GM13976 (cell line): ENCODE measurements around the gene VSIG8.

ENCODE experiments used
- DNase-seq: peaks from one replicate; pipeline ENCODE4 v3.0.0; 2012; ENCODE audit warnings: low spot score
- in situ Hi-C: fragments of 300-500 bp; cut with MboI; formaldehyde crosslinking; loops from one replicate; pipeline ENCODE4 v1.12.0; 2022; ENCODE audit warnings: low sequenced_read_pairs, mixed read lengths, inconsistent platforms; ENCODE audit not compliant: unreplicated experiment
- TF ChIP-seq, protein P1 (sequence below): IDR thresholded peaks from 2 replicates; pipeline ENCODE4 v1.5.1; 2012; ENCODE audit warnings: borderline replicate concordance, mild to moderate bottlenecking; ENCODE audit not compliant: insufficient read depth; ENCODE audit errors: extremely low read depth, missing control alignments, control extremely low read depth

Gene VSIG8

DNA sequence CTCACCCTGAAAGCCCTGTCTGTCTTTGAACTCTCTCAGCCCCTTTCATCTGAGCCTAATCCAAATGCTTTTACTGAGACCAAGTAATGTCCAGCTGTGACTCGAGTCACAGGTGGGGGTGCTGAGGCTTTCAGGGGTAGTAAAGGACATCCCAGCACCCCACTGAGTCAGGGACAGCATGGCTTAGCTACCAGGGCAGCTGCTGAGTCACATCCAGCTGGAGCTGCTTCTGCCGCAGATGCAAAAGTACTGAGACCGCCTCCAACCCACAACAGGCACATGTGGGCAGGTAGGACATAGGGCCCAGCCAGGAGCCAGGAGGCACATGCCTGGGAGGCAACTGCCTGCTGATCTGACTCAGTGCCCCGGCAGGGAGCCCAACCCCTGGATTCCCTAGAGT is 6.7 kb upstream of the VSIG8 start:
- DNase-seq = no peak
- TF ChIP-seq, protein P1, sequence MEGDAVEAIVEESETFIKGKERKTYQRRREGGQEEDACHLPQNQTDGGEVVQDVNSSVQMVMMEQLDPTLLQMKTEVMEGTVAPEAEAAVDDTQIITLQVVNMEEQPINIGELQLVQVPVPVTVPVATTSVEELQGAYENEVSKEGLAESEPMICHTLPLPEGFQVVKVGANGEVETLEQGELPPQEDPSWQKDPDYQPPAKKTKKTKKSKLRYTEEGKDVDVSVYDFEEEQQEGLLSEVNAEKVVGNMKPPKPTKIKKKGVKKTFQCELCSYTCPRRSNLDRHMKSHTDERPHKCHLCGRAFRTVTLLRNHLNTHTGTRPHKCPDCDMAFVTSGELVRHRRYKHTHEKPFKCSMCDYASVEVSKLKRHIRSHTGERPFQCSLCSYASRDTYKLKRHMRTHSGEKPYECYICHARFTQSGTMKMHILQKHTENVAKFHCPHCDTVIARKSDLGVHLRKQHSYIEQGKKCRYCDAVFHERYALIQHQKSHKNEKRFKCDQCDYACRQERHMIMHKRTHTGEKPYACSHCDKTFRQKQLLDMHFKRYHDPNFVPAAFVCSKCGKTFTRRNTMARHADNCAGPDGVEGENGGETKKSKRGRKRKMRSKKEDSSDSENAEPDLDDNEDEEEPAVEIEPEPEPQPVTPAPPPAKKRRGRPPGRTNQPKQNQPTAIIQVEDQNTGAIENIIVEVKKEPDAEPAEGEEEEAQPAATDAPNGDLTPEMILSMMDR = no peak
- in situ Hi-C loops = no loop called here

DNA sequence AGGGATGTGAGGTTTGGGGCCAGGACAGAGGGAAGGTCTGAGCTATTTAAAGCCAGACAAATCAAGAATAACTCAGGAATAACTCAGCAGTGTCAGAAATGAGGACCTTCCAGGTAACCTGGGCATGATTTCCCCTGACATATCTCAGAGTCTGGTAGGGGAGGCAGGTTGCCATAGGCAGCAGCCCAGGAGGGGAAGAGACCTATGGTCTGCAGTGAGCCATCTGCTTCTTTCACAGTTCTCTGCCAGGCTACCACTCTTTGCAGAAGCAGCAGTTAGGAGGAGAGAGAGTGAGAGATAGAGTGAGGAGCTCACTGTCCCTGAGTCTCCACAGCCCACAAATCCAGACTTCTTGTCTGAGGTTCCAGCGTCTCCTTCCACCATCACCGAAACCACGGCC is 6.3 kb upstream of the VSIG8 start:
- TF ChIP-seq, protein P1 = no peak
- in situ Hi-C loops = no loop called here
- no peak for DNase-seq

DNA sequence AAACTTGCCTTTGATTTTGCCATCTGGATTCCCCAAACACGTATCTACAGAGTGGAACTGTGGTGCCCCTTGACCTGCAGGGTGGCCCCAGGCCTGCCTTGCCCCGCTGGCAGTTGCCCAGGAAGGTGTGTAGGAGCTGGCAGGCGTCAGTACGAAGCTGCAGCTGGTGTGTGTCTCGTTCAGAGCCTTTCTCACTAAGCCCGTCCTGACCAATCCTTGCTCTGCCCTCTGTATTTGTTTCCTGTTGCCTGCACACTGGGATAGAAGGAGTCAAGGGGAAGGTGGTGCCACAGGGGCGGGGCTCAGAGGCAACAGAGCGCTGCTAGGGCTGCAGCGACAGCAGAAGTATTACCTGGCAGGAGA is 5.2 kb upstream of the VSIG8 start:
- in situ Hi-C loops = no loop called here
- no peak for DNase-seq
- TF ChIP-seq, protein P1 = no peak

DNA sequence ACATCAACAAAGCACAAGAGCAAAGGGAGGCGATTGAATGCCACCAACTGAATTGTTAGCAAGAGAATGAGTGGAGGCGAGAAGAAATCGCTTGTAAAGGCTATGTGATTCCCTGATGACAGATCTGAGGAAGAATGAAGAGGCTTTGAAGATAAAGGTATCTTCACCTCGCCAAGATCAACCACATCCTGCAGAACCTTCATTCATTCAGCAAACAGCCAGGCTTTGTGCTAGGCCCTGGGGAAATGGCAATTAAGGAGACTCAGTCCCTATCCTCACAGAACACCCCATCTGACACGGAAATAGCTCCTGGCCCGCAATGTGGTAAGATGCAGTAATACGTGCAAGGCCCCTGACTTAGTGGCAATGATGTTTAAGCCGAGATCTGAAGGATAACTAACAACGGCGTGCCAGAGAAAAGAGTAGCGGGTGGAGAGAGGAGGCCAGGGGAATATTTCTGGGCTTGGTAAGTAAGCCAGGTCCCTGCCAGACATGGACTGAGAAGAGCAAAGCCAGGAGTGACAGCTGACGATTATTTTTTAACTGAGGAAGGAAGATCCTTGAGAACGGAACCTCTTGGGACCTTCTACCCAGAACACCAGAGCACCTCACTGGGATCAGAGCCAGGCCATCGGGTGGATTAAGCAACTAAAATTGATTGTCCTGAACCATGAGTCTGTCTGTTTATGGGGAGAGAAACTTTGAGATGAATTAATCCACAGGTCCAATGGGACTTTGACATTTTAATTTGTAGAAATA is 4.6 kb upstream of the VSIG8 start:
- in situ Hi-C loops = no loop called here
- no peak for DNase-seq
- TF ChIP-seq, protein P1 = no peak

DNA sequence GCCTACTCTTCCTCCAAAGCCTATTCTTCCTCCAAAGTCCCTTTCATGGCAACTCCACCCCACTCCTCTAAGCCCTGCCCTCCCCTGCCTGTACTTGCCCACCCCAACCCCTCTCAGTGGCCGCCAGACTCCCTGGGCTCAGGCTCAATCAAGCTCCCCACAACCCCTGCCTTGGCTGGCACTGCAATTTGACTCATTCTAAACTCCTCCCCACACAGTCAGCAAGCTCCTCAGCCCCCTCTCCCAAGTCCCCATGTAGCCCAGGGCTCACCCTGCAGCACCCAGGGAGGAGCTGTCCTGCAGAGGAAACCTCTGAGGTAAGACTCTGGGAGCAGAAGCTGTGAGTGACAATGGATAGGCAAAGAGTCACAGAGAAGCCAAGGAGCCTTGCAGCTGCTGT is 3.6 kb upstream of the VSIG8 start:
- in situ Hi-C loops = no loop called here
- DNase-seq = no peak
- TF ChIP-seq, protein P1 = no peak

DNA sequence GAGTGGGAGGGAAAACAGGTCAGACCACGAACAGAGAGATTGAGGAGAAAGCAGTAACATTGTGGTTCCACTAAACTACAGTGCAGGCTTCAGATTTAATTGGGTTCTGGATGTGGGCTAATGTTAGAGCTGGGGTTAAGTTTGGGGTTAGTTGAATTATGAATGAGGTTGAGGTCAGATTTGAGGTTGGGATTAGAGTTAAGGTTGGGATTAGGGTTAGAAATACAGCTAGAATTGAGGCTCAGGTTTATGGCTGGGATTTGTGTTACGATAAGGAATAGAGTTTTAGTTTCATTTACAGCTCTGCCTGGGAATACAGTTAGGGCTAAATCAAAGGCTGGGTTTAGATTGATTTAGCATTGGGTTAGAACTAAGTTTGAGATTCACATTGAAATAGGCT is 1.8 kb upstream of the VSIG8 start:
- TF ChIP-seq, protein P1 = no peak
- in situ Hi-C loops = no loop called here
- DNase-seq = no peak
